Left forelimb (tissue), 1 donor: ENCODE results near the gene RPS3A.
"Not testable (repeated sequence)": the region's sequence is repeated elsewhere in the genome, so short reads cannot be mapped to it uniquely, and the experiment has no call there.

Source experiments
- DNase-seq: peaks from one replicate; pipeline ENCODE4 v3.0.0-alpha.2; 2018; ENCODE audit warnings: low spot score

RPS3A gene

GRCh38 chr4:151114986-151115385 is 15.6 kb downstream of the RPS3A start:
- no peak for DNase-seq

- no peak for DNase-seq
These were observed 18.0 kb downstream of the RPS3A start for GRCh38 chr4:151117371-151117962.

- DNase-seq: no peak
These were observed 30.4 kb downstream of the RPS3A start for GRCh38 chr4:151129796-151130195.

DNA sequence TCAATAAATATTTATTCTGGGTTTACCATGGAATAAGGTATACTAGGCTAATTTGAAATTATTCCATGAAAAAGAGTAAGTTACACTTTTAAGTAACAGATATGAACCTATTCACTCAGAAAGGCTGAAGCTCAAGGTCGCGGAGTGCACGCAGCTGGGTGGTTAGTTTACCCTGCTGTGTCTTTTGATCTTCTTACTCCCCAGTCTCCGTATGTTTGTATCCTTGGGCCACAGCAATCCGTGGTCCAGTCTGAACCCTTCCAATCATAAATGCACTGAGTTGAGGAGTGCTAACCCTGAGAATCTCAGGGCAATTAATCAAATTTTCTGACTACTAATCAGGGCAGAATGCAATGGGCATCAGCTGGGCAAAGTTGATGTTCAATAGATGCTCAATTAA is 33.9 kb downstream of the RPS3A start:
- DNase-seq: no peak

DNA sequence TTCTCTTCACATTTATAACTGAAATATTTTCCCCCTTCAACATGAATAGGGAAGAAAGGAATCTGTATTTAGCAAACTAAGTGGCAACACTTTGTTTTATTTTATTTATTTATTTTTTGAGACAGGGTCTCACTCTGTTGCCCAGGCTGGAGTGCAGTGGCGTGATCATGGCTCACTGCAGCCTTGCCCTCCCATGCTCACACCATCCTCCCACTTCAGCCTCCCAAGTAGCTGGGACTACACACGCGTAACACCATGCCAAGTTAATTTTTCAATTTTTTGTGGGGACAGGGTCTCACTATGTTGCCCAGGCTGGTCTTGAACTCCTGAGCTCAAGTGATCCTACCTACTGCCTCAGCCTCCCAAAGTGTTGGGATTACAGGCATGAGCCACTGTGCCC is 36.6 kb downstream of the RPS3A start:
- DNase-seq: not testable (repeated sequence)

DNA sequence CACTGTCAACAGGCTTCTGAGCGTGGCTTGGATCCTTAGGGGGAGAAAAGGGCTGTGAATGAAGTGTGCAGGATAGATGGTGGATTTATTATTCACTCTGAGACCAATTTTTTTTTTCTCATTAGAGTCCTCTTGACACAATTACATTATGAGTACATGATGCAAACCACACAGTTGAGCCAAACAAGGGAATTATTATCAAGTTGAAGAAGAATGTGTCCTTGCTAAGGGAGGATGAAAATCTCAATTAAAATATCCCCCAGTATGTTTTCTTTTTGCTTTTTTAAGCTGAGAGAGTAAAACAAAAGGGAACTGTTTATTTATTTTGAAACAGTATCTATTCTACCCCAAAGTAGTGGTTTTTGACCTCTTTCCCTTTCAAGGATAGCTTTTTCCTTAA is 40.4 kb downstream of the RPS3A start:
- DNase-seq: no peak

DNA sequence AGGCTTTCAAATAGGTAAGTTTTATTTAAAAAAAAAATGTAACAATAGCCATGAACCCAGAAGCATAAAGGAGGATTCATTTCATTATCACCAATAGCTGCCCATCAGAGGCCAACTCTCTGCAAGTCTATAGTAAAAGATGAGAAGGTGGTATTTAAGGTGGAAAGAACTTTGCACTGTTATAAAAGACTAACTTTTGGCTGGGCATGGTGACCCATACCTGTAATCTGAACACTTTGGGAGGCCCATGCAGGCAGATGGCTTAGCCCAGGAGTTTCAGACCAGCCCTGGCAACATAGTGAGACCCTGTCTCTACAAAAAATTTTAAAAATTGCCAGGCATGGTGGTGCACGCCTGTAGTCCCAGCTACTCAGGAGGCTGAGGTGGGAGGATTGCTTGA is 43.3 kb downstream of the RPS3A start:
- DNase-seq: no peak

- DNase-seq: no peak
These were observed 43.7 kb downstream of the RPS3A start for GRCh38 chr4:151143162-151143561.

GRCh38 chr4:151143811-151144210 is 44.4 kb downstream of the RPS3A start:
- no peak for DNase-seq

GRCh38 chr4:151144329-151145072 is 45.1 kb downstream of the RPS3A start:
- DNase-seq: no peak

DNA sequence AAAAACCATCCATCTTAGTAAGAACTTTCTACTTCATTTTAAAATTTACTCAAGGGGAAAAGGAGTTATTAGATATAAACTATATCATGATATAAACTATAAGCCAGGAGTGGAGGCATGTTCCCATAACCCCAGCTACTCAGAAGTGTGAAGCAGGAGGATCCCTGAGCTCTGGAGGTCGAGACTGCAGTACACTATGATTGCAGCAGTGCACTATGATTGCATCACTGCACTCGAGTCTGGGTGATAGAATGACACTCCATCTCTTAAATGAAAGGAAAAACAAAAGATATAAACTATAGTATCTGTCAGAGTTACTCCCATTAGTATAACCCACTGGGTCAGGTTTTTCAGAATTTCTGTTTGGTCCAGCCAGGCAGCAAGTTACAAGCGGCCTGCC is 47.6 kb downstream of the RPS3A start:
- no peak for DNase-seq

- no peak for DNase-seq
These were observed 48.8 kb downstream of the RPS3A start for GRCh38 chr4:151148261-151148660.

GRCh38 chr4:151150821-151151580 is 51.6 kb downstream of the RPS3A start:
- DNase-seq: no peak

DNA sequence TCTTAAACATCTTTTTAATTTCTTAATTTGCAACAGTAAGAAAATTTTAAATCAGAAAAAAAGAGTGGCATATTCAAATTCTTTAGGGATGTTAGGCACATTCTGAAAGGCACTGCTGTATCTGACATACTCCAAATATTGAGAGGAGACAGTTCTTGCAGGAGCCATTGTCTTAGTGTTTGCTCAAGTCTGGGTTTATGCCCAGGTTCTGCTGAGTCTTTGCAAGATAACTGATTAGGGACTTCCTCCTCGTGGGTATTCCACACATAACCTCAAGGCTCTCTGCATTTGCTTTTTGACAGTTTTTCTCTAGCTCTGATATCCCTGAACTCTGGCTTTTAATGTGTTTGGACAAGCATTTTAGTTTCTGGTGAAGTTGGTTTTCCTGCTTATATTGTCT is 52.6 kb downstream of the RPS3A start:
- no peak for DNase-seq

DNA sequence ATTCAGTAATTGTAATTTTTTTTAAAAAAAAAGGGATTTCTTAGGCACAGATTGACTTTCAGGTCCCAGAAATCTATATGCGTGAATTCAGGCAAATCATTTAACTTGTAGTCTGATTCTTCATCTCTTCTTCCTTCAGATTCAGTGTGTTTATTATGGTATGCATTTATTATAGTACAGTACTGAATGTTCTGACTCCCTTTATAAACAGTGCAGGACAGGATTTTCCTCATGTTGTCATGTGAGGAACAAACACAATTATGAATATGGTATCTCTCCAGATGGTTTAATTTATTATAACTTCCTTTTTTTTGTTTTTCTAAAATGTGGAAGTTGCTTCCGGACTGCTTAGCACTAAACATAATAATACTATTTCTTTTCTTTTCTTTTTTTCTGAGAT is 54.2 kb downstream of the RPS3A start:
- no peak for DNase-seq
